Measurements from ENCODE around the gene CDH23. TPM values are rescaled to one million over a fixed set of nuclear protein-coding genes. Genes with fewer than 3 reads are reported as not detected.

CDH23 gene
- total RNA-seq, 1 experiment from 2014 or later = 0.34 TPM

- Histone ChIP-seq H3K9me3 (peaks cover 4% of the 10 kb centered on the region; the same call in 1 of the 2 replicates), H3K27me3 (replicated peaks; ENCODE audit: control insufficient read depth, insufficient read depth, low read length) (no peaks in the 10 kb centered on the region), H3K4me3 (ENCODE audit: low read depth, low read length) (no peak overlapping the region), H3K36me3 (ENCODE audit: control insufficient read depth, insufficient read depth, low read length) (no peaks in the 10 kb centered on the region), H3K4me1 (peaks cover 7% of the 10 kb centered on the region)
- intact Hi-C loops (cut with micrococcal nuclease; ENCODE audit: unreplicated experiment) = no loop called here
- BruUV-seq (replicated peaks) = no TSS peak
- POLR2A ChIA-PET = no interaction called here
- Mint-ChIP-seq H3K4me1 (ENCODE audit: low read depth, unreplicated experiment) (no peaks in the 10 kb centered on the region), H3K27ac (ENCODE audit: unreplicated experiment) (no peak overlapping the region), H3K4me3 (ENCODE audit: unreplicated experiment) (no peak overlapping the region), H3K36me3 (ENCODE audit: insufficient read depth, unreplicated experiment) (no peaks in the 10 kb centered on the region), H3K9me3 (ENCODE audit: unreplicated experiment) (no peaks in the 10 kb centered on the region), H3K27me3 (ENCODE audit: insufficient read depth, unreplicated experiment) (no peaks in the 10 kb centered on the region)
- no peak for TF ChIP-seq CTCF (IDR thresholded peaks at IDR 0.05; ENCODE audit: insufficient read depth in 1 of 2, low read depth in 1 of 2, low read length in 1 of 2, severe bottlenecking in 1 of 2, unreplicated experiment in 1 of 2)
- no peak for DNase-seq
- CTCF ChIA-PET = no interaction called here
Observed at GRCh38 chr10:71737834-71738197, 341.1 kb downstream of the CDH23 start.

- H3K4me1 ChIP-seq = no peaks in the 10 kb centered on the region
- H3K4me3 ChIP-seq (ENCODE audit: low read depth, low read length) = no peak overlapping the region
- Mint-ChIP-seq H3K27me3 (ENCODE audit: insufficient read depth, unreplicated experiment) (no peaks in the 10 kb centered on the region), H3K4me1 (ENCODE audit: low read depth, unreplicated experiment) (no peaks in the 10 kb centered on the region), H3K4me3 (ENCODE audit: unreplicated experiment) (no peak overlapping the region), H3K27ac (ENCODE audit: unreplicated experiment) (no peak overlapping the region), H3K36me3 (ENCODE audit: insufficient read depth, unreplicated experiment) (no peaks in the 10 kb centered on the region), H3K9me3 (ENCODE audit: unreplicated experiment) (no peaks in the 10 kb centered on the region)
- no peaks in the 10 kb centered on the region for H3K27me3 ChIP-seq (replicated peaks; ENCODE audit: control insufficient read depth, insufficient read depth, low read length)
- peaks cover 4% of the 10 kb centered on the region; the same call in 1 of the 2 replicates for H3K9me3 ChIP-seq
- DNase-seq = no peak
- no peaks in the 10 kb centered on the region for H3K36me3 ChIP-seq (ENCODE audit: control insufficient read depth, insufficient read depth, low read length)
- CTCF ChIA-PET = interaction anchor here (1.1 kb wide), 1 partner anchor 11 kb away, joined by 4 read pairs; no protein-coding TSS in a partner anchor
- no peak for TF ChIP-seq CTCF (IDR thresholded peaks at IDR 0.05; ENCODE audit: insufficient read depth in 1 of 2, low read depth in 1 of 2, low read length in 1 of 2, severe bottlenecking in 1 of 2, unreplicated experiment in 1 of 2)
- POLR2A ChIA-PET = no interaction called here
- BruUV-seq (replicated peaks) = no TSS peak
- intact Hi-C loops (cut with micrococcal nuclease; ENCODE audit: unreplicated experiment) = no loop called here
Observed at GRCh38 chr10:71739358-71739900, 342.7 kb downstream of the CDH23 start.

- BruUV-seq (replicated peaks) = no TSS peak
Observed at GRCh38 chr10:71740069-71740653, 343.4 kb downstream of the CDH23 start.

More at GRCh38 chr10:71740069-71740653, 343.4 kb downstream of the CDH23 start:
- H3K9me3 ChIP-seq = peaks cover 4% of the 10 kb centered on the region; the same call in 1 of the 2 replicates
- intact Hi-C loops (cut with micrococcal nuclease; ENCODE audit: unreplicated experiment) = no loop called here
- POLR2A ChIA-PET = no interaction called here
- no peaks in the 10 kb centered on the region for H3K36me3 ChIP-seq (ENCODE audit: control insufficient read depth, insufficient read depth, low read length)
- Mint-ChIP-seq H3K36me3 (ENCODE audit: insufficient read depth, unreplicated experiment) (no peaks in the 10 kb centered on the region), H3K27me3 (ENCODE audit: insufficient read depth, unreplicated experiment) (no peaks in the 10 kb centered on the region), H3K27ac (ENCODE audit: unreplicated experiment) (no peak overlapping the region), H3K4me3 (ENCODE audit: unreplicated experiment) (no peak overlapping the region), H3K4me1 (ENCODE audit: low read depth, unreplicated experiment) (no peaks in the 10 kb centered on the region), H3K9me3 (ENCODE audit: unreplicated experiment) (no peaks in the 10 kb centered on the region)
- H3K27me3 ChIP-seq (replicated peaks; ENCODE audit: control insufficient read depth, insufficient read depth, low read length) = no peaks in the 10 kb centered on the region
- CTCF ChIA-PET = interaction anchor here (1.1 kb wide), 1 partner anchor 11 kb away, joined by 4 read pairs; no protein-coding TSS in a partner anchor
- TF ChIP-seq CTCF (IDR thresholded peaks at IDR 0.05; ENCODE audit: insufficient read depth in 1 of 2, low read depth in 1 of 2, low read length in 1 of 2, severe bottlenecking in 1 of 2, unreplicated experiment in 1 of 2) = no peak
- H3K4me1 ChIP-seq = no peaks in the 10 kb centered on the region
- DNase-seq = no peak
- no peak overlapping the region for H3K4me3 ChIP-seq (ENCODE audit: low read depth, low read length)

Data from Caco-2 (cell line).